ENCODE results near the gene FAH.
"Not testable (repeated sequence)": the region's sequence is repeated elsewhere in the genome, so short reads cannot be mapped to it uniquely, and the experiment has no call there.

FAH gene

DNA sequence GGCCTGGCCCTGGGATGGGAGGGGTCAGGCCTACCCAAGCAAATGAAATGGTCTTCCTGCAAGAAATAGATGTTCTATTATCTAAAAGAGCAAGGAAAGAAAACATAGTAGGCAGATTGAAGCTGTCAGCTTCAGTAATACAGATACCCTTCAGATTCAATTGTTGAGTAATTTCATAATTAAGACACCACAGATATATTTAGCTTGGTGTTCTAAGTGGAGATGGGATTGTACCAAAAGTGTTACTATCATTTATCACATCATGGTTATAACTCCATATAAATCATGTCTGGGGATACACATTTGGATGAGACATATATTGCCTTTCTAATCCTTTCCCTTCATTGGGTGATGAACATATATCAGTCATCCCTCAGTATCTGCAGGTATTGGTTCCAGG, 41.9 kb upstream of the FAH start:
- TF ChIP-seq, protein P1, sequence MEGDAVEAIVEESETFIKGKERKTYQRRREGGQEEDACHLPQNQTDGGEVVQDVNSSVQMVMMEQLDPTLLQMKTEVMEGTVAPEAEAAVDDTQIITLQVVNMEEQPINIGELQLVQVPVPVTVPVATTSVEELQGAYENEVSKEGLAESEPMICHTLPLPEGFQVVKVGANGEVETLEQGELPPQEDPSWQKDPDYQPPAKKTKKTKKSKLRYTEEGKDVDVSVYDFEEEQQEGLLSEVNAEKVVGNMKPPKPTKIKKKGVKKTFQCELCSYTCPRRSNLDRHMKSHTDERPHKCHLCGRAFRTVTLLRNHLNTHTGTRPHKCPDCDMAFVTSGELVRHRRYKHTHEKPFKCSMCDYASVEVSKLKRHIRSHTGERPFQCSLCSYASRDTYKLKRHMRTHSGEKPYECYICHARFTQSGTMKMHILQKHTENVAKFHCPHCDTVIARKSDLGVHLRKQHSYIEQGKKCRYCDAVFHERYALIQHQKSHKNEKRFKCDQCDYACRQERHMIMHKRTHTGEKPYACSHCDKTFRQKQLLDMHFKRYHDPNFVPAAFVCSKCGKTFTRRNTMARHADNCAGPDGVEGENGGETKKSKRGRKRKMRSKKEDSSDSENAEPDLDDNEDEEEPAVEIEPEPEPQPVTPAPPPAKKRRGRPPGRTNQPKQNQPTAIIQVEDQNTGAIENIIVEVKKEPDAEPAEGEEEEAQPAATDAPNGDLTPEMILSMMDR (IDR thresholded peaks at IDR 0.05; ENCODE audit: low read depth, low read length): no peak
- no peak overlapping the region for H3K4me3 ChIP-seq (ENCODE audit: low read depth, low read length)

DNA sequence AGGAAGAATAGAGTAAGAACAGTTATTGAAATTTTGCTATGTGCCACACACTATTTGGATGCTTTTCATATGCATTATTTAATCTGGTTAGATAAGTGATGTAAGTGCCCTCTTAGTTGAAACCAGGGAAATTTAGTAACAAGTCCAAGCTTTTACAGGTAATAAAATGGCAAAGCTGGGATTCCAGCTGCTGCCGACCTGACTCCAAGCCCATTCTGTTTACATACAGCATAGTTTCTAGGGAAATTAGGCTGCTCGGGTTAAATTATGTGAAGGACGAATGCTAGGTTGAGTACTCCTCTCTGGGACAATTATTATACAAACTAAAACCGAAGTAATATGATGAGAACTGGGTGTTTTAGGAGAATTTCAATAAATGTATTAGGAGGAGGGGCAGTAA, 38.7 kb upstream of the FAH start:
- H3K4me3 ChIP-seq (ENCODE audit: low read depth, low read length): no peak overlapping the region
- TF ChIP-seq, protein P1 (IDR thresholded peaks at IDR 0.05; ENCODE audit: low read depth, low read length): no peak

DNA sequence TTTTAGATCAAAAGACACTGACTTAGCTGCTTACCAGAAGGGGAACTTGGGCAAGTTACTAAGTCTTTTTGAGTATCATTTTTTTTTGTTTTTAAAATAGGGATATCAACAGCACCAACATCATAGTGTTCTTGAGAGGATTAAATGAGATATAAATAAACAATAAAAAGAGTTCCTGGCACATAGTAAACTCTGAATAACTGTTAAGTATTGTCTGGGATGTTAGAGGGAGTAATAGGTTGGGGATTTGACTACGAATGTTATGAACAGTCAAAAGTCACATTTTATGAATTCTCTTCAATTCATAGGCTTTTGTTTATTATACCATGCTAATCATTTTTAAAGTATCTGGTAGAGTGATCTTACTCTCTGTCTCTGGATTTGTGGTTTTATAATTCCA, 37.8 kb upstream of the FAH start:
- TF ChIP-seq, protein P1 (IDR thresholded peaks at IDR 0.05; ENCODE audit: low read depth, low read length): no peak
- no peak overlapping the region for H3K4me3 ChIP-seq (ENCODE audit: low read depth, low read length)

DNA sequence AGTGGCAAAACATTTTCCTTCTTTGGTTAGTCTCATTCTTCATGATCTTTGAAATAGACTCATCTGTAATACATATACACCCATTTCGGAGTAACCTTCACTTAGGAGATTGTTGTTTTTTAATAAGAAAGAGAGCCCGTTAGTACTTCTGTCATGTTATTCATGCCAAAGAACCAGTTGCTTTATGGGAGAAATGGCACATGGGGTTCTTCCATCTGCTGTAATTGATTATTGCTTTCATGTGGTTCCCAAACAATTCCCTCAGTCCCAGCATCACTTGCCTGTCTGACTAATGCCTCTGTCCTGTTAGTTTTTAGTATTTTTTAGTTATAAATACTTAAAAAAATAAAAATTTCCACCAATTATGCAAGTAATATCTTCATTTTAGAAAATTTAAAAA, 33.8 kb upstream of the FAH start:
- TF ChIP-seq, protein P1 (IDR thresholded peaks at IDR 0.05; ENCODE audit: low read depth, low read length): no peak

DNA sequence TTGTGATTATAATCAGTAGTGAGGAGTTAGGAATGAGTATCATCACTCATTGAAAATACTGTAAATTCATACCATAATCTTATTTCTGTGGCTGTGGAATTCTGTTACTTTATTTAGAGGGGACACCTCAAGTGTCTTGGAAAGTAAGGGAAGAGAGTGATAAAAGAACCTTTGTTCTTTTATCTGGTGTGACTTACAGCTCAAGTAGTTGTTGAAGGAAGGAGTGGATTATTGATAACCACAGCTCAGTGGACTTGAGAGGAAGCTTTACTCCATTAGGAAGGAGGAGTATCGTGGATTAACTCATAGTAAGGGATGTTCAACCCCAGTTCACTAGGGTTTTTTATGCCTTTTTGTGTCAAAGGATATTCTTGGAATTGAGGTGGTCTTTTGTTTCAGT, 32.2 kb upstream of the FAH start:
- no peak overlapping the region for H3K4me3 ChIP-seq (ENCODE audit: low read depth, low read length)
- TF ChIP-seq, protein P1 (IDR thresholded peaks at IDR 0.05; ENCODE audit: low read depth, low read length): no peak

More for the DNA sequence above, 33.8 kb upstream of the FAH start:
- H3K4me3 ChIP-seq (ENCODE audit: low read depth, low read length): no peak overlapping the region

DNA sequence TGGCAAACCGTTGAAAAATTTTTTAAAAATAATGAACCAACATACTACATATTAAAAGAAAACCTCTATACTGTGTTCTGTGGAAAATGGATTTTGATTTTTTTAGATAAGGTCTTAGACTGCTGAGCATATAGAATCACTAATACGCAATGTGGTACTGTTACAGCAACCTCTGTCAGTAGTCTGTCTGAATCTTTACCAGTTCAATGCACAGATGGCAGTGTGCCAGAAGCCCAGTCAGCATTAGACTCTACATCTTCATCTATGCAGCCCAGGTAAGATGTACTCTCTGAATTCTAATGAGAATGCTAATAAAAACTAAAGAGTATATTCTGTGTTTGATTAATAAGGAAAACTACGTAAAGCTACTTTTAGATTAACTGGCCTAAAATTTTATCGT, 31.3 kb upstream of the FAH start:
- TF ChIP-seq, protein P1 (IDR thresholded peaks at IDR 0.05; ENCODE audit: low read depth, low read length): no peak

DNA sequence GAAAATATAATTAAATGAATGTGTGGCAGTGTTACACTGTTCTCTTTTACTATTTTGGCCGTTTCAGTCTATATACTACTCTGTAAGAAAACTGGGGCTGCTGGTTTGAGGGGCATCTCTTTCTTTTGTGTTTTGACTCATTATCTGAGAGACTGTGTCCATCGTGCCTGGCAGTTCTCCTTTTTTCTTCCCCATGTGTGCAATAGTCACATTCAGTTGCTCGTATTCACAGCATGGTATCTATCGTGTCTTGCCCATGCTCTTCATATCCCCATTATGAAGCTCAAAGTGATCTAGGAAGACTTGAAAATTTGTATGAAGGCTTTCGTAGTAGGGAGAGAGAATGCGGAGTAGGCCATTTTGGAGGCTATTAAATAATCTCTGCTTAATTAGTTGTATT, 29.8 kb upstream of the FAH start:
- TF ChIP-seq, protein P1 (IDR thresholded peaks at IDR 0.05; ENCODE audit: low read depth, low read length): no peak

More for the DNA sequence above, 31.3 kb upstream of the FAH start:
- H3K4me3 ChIP-seq (ENCODE audit: low read depth, low read length): no peak overlapping the region

DNA sequence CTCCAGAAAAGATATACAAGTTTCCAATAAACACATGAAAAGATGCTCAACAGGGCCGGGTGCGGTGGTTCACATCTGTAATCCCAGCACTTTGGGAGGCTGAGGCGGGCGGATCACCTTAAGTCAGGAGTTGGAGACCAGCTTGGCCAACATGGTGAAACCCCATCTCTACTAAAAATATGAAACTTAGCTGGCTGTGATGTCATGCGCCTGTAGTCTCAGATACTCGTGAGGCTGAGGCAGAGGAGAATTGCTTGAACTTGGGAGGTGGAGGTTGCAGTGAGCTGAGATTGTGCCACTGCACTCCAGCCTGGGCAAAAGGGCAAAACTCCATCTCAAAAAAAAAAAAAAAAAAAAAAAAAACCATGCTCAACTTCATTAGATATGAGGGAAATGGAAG, 25.5 kb upstream of the FAH start:
- not testable (repeated sequence) for H3K4me3 ChIP-seq (ENCODE audit: low read depth, low read length)

More for the DNA sequence above, 29.8 kb upstream of the FAH start:
- no peak overlapping the region for H3K4me3 ChIP-seq (ENCODE audit: low read depth, low read length)
